Transverse colon (tissue), 3 donors: ENCODE results near the gene FUZ.
"Not testable (repeated sequence)": the region's sequence is repeated elsewhere in the genome, so short reads cannot be mapped to it uniquely, and the experiment has no call there.

Source experiments
- CTCF ChIP-seq, 5 experiments: fragments of 200-600 bp in 3 of 5; fragments of 450-650 bp in 2 of 5; sonication (generic) in 3 of 5; IDR thresholded peaks; 1 replicate in 2 of 5; 2 replicates in 3 of 5; pipeline ENCODE4 v1.5.1; 2016 to 2017; ENCODE audit warnings: antibody characterized with exemption in 5 of 5, inconsistent platforms in 3 of 5, mild to moderate bottlenecking in 2 of 5, moderate library complexity in 1 of 5
- EP300 ChIP-seq: sonication (generic); formaldehyde crosslinking; IDR thresholded peaks from one replicate; pipeline ENCODE4 v1.6.1; 2017; ENCODE audit warnings: antibody characterized with exemption, low read depth
- POLR2A ChIP-seq: fragments of 450-650 bp; IDR thresholded peaks from one replicate; pipeline ENCODE4 v1.6.1; 2016; ENCODE audit warnings: antibody characterized with exemption, mild to moderate bottlenecking, moderate library complexity

- TF ChIP-seq POLR2A; EP300; CTCF (IDR thresholded peaks at IDR 0.05): not testable (repeated sequence)
Measured at GRCh38 chr19:49819452-49820115, 6.5 kb upstream of the FUZ start.
